Hepatocyte (in vitro differentiated cells): ENCODE results near the gene HLA-DPB1. TPM values are rescaled to one million over a fixed set of nuclear protein-coding genes. Genes with fewer than 3 reads are reported as not detected.

Source experiments
- DNase-seq: peaks from one replicate; pipeline ENCODE4 v3.0.0-alpha.2; 2016; ENCODE audit warnings: low spot score
- H2AFZ ChIP-seq: fragments of 200-600 bp; sonication (generic); 2 replicates; pipeline ENCODE4 v1.6.0; 2016; ENCODE audit warnings: antibody characterized with exemption, mild to moderate bottlenecking
- H3K27ac ChIP-seq: fragments of 200-600 bp; sonication (generic); 2 replicates; pipeline ENCODE4 v1.5.1; 2016; ENCODE audit warnings: mild to moderate bottlenecking
- H3K27me3 ChIP-seq: fragments of 200-600 bp; sonication (generic); 2 replicates; pipeline ENCODE4 v1.6.1; 2016
- H3K36me3 ChIP-seq: fragments of 200-600 bp; sonication (generic); replicated peaks from 2 replicates; pipeline ENCODE4 v1.5.1; 2016; ENCODE audit warnings: low read depth; ENCODE audit not compliant: insufficient read depth
- H3K4me1 ChIP-seq: fragments of 200-600 bp; sonication (generic); 2 replicates; pipeline ENCODE4 v1.5.1; 2016; ENCODE audit warnings: mild to moderate bottlenecking, moderate library complexity; ENCODE audit not compliant: insufficient read depth
- H3K4me2 ChIP-seq: fragments of 200-600 bp; sonication (generic); 2 replicates; pipeline ENCODE4 v1.6.0; 2016
- H3K4me3 ChIP-seq: fragments of 200-600 bp; sonication (generic); 2 replicates; pipeline ENCODE4 v1.5.1; 2016; ENCODE audit warnings: mild to moderate bottlenecking
- H3K79me2 ChIP-seq: fragments of 200-600 bp; sonication (generic); 2 replicates; pipeline ENCODE4 v1.6.0; 2017; ENCODE audit warnings: mild to moderate bottlenecking
- H3K9me2 ChIP-seq: fragments of 200-600 bp; sonication (generic); replicated peaks from 2 replicates; pipeline ENCODE4 v1.6.0; 2017; ENCODE audit warnings: mild to moderate bottlenecking; ENCODE audit not compliant: insufficient read depth
- H3K9me3 ChIP-seq: fragments of 200-600 bp; sonication (generic); 2 replicates; pipeline ENCODE4 v1.5.1; 2016; ENCODE audit warnings: low read depth, mild to moderate bottlenecking
- H4K20me1 ChIP-seq: fragments of 200-600 bp; sonication (generic); 2 replicates; pipeline ENCODE4 v1.6.0; 2016; ENCODE audit warnings: mild to moderate bottlenecking; ENCODE audit not compliant: insufficient read depth, poor library complexity, severe bottlenecking
- EZH2 ChIP-seq: fragments of 200-600 bp; sonication (generic); IDR thresholded peaks from 2 replicates; pipeline ENCODE4 v1.6.1; 2016; ENCODE audit warnings: antibody characterized with exemption, mild to moderate bottlenecking, borderline replicate concordance
- EZH2phosphoT487 ChIP-seq: fragments of 200-600 bp; sonication (generic); IDR thresholded peaks from one replicate; pipeline ENCODE4 v1.6.1; 2018; ENCODE audit warnings: antibody characterized with exemption, mild to moderate bottlenecking, low read depth, moderate library complexity; ENCODE audit not compliant: unreplicated experiment, severe bottlenecking
- WGBS: methylation state at CpG from one replicate; pipeline ENCODE4 v1.1.6; 2016; ENCODE audit warnings: low lambda C conversion rate; ENCODE audit errors: missing lambda C conversion rate; 5-methylcytosine and 5-hydroxymethylcytosine counted together
- polyA plus RNA-seq: library from polyadenylated mRNA; unstranded; fragments of >200 nt; fragmentation: Nextera tagmentation; extraction: Ambion mirVana; gene quantifications from 2 replicates; pipeline ENCODE4 v1.2.1, GENCODE V29; 2016
- total RNA-seq: library from RNA; depleted of rRNA; stranded (reverse); fragments of >200 nt; gene quantifications from 2 replicates; pipeline ENCODE4 v1.2.3, GENCODE V29; 2014
- TF ChIP-seq, protein P1 (sequence below): fragments of 200-600 bp; sonication (generic); IDR thresholded peaks from 2 replicates; pipeline ENCODE4 v1.5.1; 2016; ENCODE audit warnings: antibody characterized with exemption, mild to moderate bottlenecking; ENCODE audit not compliant: poor library complexity

HLA-DPB1 gene
- total and polyA plus RNA-seq, 2 experiments from 2014 or later, result 12.4 to 22.1 TPM

DNA sequence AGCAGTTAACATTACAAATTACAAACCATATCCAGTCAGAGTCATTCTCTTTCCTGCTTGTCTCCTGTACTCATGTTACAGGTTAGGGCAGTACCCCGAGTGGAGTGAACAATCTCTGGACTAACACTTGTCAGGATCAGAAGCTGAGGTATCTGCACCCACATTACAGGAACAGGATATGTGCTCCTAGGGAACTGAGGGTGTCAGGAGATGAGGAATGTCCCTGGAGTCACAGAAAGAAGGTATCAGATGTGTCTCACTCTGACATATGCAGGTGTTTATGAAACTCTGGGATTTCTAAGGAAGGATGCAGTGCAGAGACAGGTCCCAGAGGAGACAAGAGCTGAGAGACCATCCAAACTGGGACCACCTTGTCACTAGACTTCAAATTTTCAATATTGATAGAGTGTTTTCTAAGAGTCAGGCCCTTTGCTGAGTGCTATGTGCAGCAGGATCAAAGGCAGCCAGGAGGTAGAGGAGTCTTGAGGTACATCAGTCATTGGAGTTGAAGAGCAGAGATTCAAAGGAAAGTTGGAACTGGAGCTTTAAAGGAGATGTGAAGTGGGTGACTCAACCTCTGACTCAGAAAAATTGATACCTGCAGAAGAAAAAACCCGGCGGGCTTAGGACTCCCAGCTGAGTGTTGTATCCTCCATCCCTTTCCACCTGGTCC lies 12.6 kb downstream of the HLA-DPB1 start:
- no peaks in the 10 kb centered on the region for H3K36me3 ChIP-seq

GRCh38 chr6:33088931-33089620 lies 13.3 kb downstream of the HLA-DPB1 start:
- Histone ChIP-seq H3K36me3 (no peaks in the 10 kb centered on the region), H3K79me2 (no peaks in the 10 kb centered on the region), H3K4me1 (no peaks in the 10 kb centered on the region), H3K9me3 (no peaks in the 10 kb centered on the region), H3K9me2 (no peaks in the 10 kb centered on the region), H3K4me3 (no peak overlapping the region), H4K20me1 (no peaks in the 10 kb centered on the region), H3K27me3 (no peaks in the 10 kb centered on the region), H3K27ac (no peak overlapping the region), H2AFZ (no peak overlapping the region), H3K4me2 (no peak overlapping the region)
- TF ChIP-seq EZH2 (no peak), EZH2phosphoT487 (no peak)
- TF ChIP-seq, protein P1, sequence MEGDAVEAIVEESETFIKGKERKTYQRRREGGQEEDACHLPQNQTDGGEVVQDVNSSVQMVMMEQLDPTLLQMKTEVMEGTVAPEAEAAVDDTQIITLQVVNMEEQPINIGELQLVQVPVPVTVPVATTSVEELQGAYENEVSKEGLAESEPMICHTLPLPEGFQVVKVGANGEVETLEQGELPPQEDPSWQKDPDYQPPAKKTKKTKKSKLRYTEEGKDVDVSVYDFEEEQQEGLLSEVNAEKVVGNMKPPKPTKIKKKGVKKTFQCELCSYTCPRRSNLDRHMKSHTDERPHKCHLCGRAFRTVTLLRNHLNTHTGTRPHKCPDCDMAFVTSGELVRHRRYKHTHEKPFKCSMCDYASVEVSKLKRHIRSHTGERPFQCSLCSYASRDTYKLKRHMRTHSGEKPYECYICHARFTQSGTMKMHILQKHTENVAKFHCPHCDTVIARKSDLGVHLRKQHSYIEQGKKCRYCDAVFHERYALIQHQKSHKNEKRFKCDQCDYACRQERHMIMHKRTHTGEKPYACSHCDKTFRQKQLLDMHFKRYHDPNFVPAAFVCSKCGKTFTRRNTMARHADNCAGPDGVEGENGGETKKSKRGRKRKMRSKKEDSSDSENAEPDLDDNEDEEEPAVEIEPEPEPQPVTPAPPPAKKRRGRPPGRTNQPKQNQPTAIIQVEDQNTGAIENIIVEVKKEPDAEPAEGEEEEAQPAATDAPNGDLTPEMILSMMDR, result no peak
- whole genome bisulfite sequencing, result 55% methylated on average over 6 of the region's 6 CpGs
- no peak for DNase-seq

More for the DNA sequence above, 12.6 kb downstream of the HLA-DPB1 start:
- Histone ChIP-seq H3K27me3 (no peaks in the 10 kb centered on the region), H3K4me3 (no peak overlapping the region), H3K79me2 (no peaks in the 10 kb centered on the region), H3K9me3 (no peaks in the 10 kb centered on the region), H4K20me1 (no peaks in the 10 kb centered on the region), H3K4me2 (no peak overlapping the region), H3K9me2 (no peaks in the 10 kb centered on the region), H3K4me1 (no peaks in the 10 kb centered on the region), H2AFZ (no peak overlapping the region), H3K27ac (no peak overlapping the region)
- DNase-seq, result no peak
- TF ChIP-seq EZH2phosphoT487 (no peak), EZH2 (no peak)
- TF ChIP-seq, protein P1, result no peak
- WGBS, result 62% methylated on average over 3 of the region's 3 CpGs

- H3K36me3 ChIP-seq, result no peaks in the 10 kb centered on the region
- WGBS, result 47% methylated on average over 9 of the region's 9 CpGs
These were observed 16.2 kb downstream of the HLA-DPB1 start for GRCh38 chr6:33091957-33092356.

More at GRCh38 chr6:33091957-33092356, 16.2 kb downstream of the HLA-DPB1 start:
- TF ChIP-seq, protein P1, result peak; percentile 12
- TF ChIP-seq EZH2phosphoT487, result no peak
- Histone ChIP-seq H3K27ac (no peak overlapping the region), H3K9me3 (no peaks in the 10 kb centered on the region), H3K4me2 (no peak overlapping the region), H3K27me3 (no peaks in the 10 kb centered on the region), H4K20me1 (no peaks in the 10 kb centered on the region), H3K79me2 (no peaks in the 10 kb centered on the region), H2AFZ (no peak overlapping the region), H3K4me3 (no peak overlapping the region), H3K4me1 (no peaks in the 10 kb centered on the region), H3K9me2 (no peaks in the 10 kb centered on the region)
- DNase-seq, result no peak
